B cell (primary cell): ENCODE results near the gene NOL11.

ENCODE experiments used
- CTCF ChIP-seq: fragments of 200-600 bp; IDR thresholded peaks from one replicate; pipeline ENCODE4 v1.8.0; 2022; ENCODE audit warnings: antibody characterized with exemption, mild to moderate bottlenecking
- EZH2 ChIP-seq: IDR thresholded peaks from 2 replicates; pipeline ENCODE4 v1.6.1; 2012; ENCODE audit warnings: borderline replicate concordance, low read depth, mild to moderate bottlenecking, moderate library complexity, low read length; ENCODE audit not compliant: insufficient read depth, poor library complexity, severe bottlenecking

- TF ChIP-seq CTCF (no peak), EZH2 (no peak)
Observed at GRCh38 chr17:67700037-67700724, 17.6 kb upstream of the NOL11 start.
